ENCODE results near the gene FRS2. TPM values are rescaled to one million over a fixed set of nuclear protein-coding genes. Genes with fewer than 3 reads are reported as not detected.

The FRS2 gene
- polyA plus RNA-seq, 1 donor from 2014 or later, result 20.2 TPM

GRCh38 chr12:69481133-69481532, 10.9 kb downstream of the FRS2 start:
- no peaks in the 10 kb centered on the region for H4K20me1 ChIP-seq (ENCODE audit: insufficient read depth)
- H2AFZ ChIP-seq (ENCODE audit: low read depth, low read length), result no peak overlapping the region
- no peaks in the 10 kb centered on the region for H3K36me3 ChIP-seq (ENCODE audit: insufficient read depth, low read length)

GRCh38 chr12:69483700-69484099, 13.5 kb downstream of the FRS2 start:
- peaks cover 4% of the 10 kb centered on the region for H3K9me3 ChIP-seq (ENCODE audit: low read length)
- no peaks in the 10 kb centered on the region for H3F3A ChIP-seq (ENCODE audit: insufficient read depth, low read length, poor library complexity, severe bottlenecking)
- H3K4me2 ChIP-seq (ENCODE audit: low read length), result no peak overlapping the region
- no peaks in the 10 kb centered on the region for H3K27me3 ChIP-seq (ENCODE audit: insufficient read depth, low read depth, low read length)
- H2AFZ ChIP-seq (ENCODE audit: low read depth, low read length), result no peak overlapping the region
- no peaks in the 10 kb centered on the region for H3K9me2 ChIP-seq (ENCODE audit: insufficient read depth, low read length)
- H3K36me3 ChIP-seq (ENCODE audit: insufficient read depth, low read length), result no peaks in the 10 kb centered on the region
- H3K27ac ChIP-seq (ENCODE audit: low read length), result no peak overlapping the region
- H3K4me3 ChIP-seq (ENCODE audit: low read length), result no peak overlapping the region
- H4K20me1 ChIP-seq (ENCODE audit: insufficient read depth), result no peaks in the 10 kb centered on the region
- H3K9ac ChIP-seq (ENCODE audit: low read length), result no peak overlapping the region
- peaks cover 77% of the 10 kb centered on the region for H3K79me2 ChIP-seq (replicated peaks; ENCODE audit: insufficient read depth, low read length)
- no peak for TF ChIP-seq MXI1 (conservative IDR thresholded peaks at IDR 0.05; ENCODE audit: poor library complexity, severe bottlenecking)
- TF ChIP-seq EP300 (conservative IDR thresholded peaks at IDR 0.05; ENCODE audit: poor library complexity, severe bottlenecking), result no peak
- TF ChIP-seq TAF1 (IDR thresholded peaks at IDR 0.05; ENCODE audit: low read depth), result no peak
- TF ChIP-seq POLR2AphosphoS5 (IDR thresholded peaks at IDR 0.05), result no peak
- no peak for TF ChIP-seq SMC3 (conservative IDR thresholded peaks at IDR 0.05; ENCODE audit: poor library complexity)
- TF ChIP-seq REST (IDR thresholded peaks at IDR 0.05; ENCODE audit: borderline replicate concordance), result no peak
- TF ChIP-seq CTCF (IDR thresholded peaks at IDR 0.05; ENCODE audit: poor library complexity, severe bottlenecking), result no peak

More at GRCh38 chr12:69481133-69481532, 10.9 kb downstream of the FRS2 start:
- Histone ChIP-seq H3K4me3 (ENCODE audit: low read length) (no peak overlapping the region), H3K9me3 (ENCODE audit: low read length) (no peaks in the 10 kb centered on the region), H3K79me2 (replicated peaks; ENCODE audit: insufficient read depth, low read length) (peaks cover 69% of the 10 kb centered on the region), H3K9ac (ENCODE audit: low read length) (no peak overlapping the region), H3F3A (ENCODE audit: insufficient read depth, low read length, poor library complexity, severe bottlenecking) (no peaks in the 10 kb centered on the region), H3K27me3 (ENCODE audit: insufficient read depth, low read depth, low read length) (no peaks in the 10 kb centered on the region), H3K27ac (ENCODE audit: low read length) (no peak overlapping the region), H3K4me2 (ENCODE audit: low read length) (no peak overlapping the region), H3K9me2 (ENCODE audit: insufficient read depth, low read length) (no peaks in the 10 kb centered on the region)
- TF ChIP-seq RAD21 (conservative IDR thresholded peaks at IDR 0.05), result no peak
- TF ChIP-seq EZH2 (IDR thresholded peaks at IDR 0.05; ENCODE audit: borderline replicate concordance, insufficient read depth, low read length, poor library complexity, severe bottlenecking), result no peak
- no peak for TF ChIP-seq CTCF (IDR thresholded peaks at IDR 0.05; ENCODE audit: poor library complexity, severe bottlenecking)
- no peak for TF ChIP-seq POLR2AphosphoS5 (IDR thresholded peaks at IDR 0.05)
- no peak for TF ChIP-seq EP300 (conservative IDR thresholded peaks at IDR 0.05; ENCODE audit: poor library complexity, severe bottlenecking)
- TF ChIP-seq SMC3 (conservative IDR thresholded peaks at IDR 0.05; ENCODE audit: poor library complexity), result no peak
- no peak for TF ChIP-seq REST (IDR thresholded peaks at IDR 0.05; ENCODE audit: borderline replicate concordance)
- no peak for TF ChIP-seq TAF1 (IDR thresholded peaks at IDR 0.05; ENCODE audit: low read depth)
- no peak for TF ChIP-seq MXI1 (conservative IDR thresholded peaks at IDR 0.05; ENCODE audit: poor library complexity, severe bottlenecking)

Measured in neural cell (in vitro differentiated cells).